Neural crest cell (in vitro differentiated cells): ENCODE measurements around the gene HLA-DRB1. TPM values are rescaled to one million over a fixed set of nuclear protein-coding genes. Genes with fewer than 3 reads are reported as not detected.
A peak's percentile ranks its signal among the peaks of the same experiment; 100 is the strongest.
"Not testable (repeated sequence)": the region's sequence is repeated elsewhere in the genome, so short reads cannot be mapped to it uniquely, and the experiment has no call there.

Source experiments
- DNase-seq: peaks from one replicate; pipeline ENCODE4 v3.0.0; 2021; ENCODE audit warnings: low read depth, mixed read lengths, low spot score
- H3K27ac Mint-ChIP-seq: one replicate; pipeline ENCODE4 v1.8.0; 2021; ENCODE audit warnings: mild to moderate bottlenecking, mixed read lengths; ENCODE audit not compliant: unreplicated experiment
- H3K27me3 Mint-ChIP-seq: 2 replicates; pipeline ENCODE4 v1.8.0; 2021; ENCODE audit warnings: low read depth, mild to moderate bottlenecking, mixed read lengths
- H3K36me3 Mint-ChIP-seq: 2 replicates; pipeline ENCODE4 v1.8.0; 2021; ENCODE audit warnings: low read depth, mild to moderate bottlenecking, mixed read lengths
- H3K4me1 Mint-ChIP-seq: 2 replicates; pipeline ENCODE4 v1.8.0; 2021; ENCODE audit warnings: mixed read lengths
- H3K4me3 Mint-ChIP-seq: one replicate; pipeline ENCODE4 v1.8.0; 2021; ENCODE audit warnings: mild to moderate bottlenecking, mixed read lengths
- H3K9me3 Mint-ChIP-seq: 2 replicates; pipeline ENCODE4 v1.8.0; 2021; ENCODE audit warnings: mixed read lengths
- total RNA-seq: library from RNA; stranded (reverse); gene quantifications from 2 replicates; pipeline ENCODE4 v1.2.1, GENCODE V29; 2021
- TF ChIP-seq, protein P1 (sequence below): fragments of 200-600 bp; sonication (generic); conservative IDR thresholded peaks from 2 replicates; pipeline ENCODE4 v1.5.0; 2021; ENCODE audit warnings: antibody characterized with exemption, mild to moderate bottlenecking

Gene HLA-DRB1
- total RNA-seq, 1 donor from 2014 or later = 0.84 TPM

DNA sequence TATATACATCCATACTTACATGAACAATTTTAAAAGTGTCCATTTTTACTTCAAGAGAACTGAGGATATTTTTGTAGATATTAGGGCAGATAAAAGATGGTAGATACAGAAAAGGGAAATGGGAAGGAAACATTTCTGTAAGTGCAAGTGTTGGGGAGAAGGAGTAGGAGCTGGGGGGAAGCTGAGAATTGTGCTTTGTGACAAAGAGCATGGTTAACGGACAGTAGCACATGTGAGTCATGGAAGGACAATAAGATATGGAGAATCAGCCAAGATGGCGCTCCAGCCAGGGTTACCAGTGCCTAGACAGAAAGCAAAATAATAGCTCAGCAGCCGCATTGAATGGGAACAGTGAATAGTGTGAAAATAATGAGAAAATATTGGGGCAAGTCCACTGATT is 12.7 kb upstream of the HLA-DRB1 start:
- Mint-ChIP-seq H3K36me3 (no peaks in the 10 kb centered on the region), H3K4me1 (no peaks in the 10 kb centered on the region), H3K9me3 (no peaks in the 10 kb centered on the region), H3K27ac (no peak overlapping the region), H3K27me3 (peaks cover 27% of the 10 kb centered on the region), H3K4me3 (no peak overlapping the region)
- no peak for DNase-seq
- TF ChIP-seq, protein P1, sequence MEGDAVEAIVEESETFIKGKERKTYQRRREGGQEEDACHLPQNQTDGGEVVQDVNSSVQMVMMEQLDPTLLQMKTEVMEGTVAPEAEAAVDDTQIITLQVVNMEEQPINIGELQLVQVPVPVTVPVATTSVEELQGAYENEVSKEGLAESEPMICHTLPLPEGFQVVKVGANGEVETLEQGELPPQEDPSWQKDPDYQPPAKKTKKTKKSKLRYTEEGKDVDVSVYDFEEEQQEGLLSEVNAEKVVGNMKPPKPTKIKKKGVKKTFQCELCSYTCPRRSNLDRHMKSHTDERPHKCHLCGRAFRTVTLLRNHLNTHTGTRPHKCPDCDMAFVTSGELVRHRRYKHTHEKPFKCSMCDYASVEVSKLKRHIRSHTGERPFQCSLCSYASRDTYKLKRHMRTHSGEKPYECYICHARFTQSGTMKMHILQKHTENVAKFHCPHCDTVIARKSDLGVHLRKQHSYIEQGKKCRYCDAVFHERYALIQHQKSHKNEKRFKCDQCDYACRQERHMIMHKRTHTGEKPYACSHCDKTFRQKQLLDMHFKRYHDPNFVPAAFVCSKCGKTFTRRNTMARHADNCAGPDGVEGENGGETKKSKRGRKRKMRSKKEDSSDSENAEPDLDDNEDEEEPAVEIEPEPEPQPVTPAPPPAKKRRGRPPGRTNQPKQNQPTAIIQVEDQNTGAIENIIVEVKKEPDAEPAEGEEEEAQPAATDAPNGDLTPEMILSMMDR = no peak

DNA sequence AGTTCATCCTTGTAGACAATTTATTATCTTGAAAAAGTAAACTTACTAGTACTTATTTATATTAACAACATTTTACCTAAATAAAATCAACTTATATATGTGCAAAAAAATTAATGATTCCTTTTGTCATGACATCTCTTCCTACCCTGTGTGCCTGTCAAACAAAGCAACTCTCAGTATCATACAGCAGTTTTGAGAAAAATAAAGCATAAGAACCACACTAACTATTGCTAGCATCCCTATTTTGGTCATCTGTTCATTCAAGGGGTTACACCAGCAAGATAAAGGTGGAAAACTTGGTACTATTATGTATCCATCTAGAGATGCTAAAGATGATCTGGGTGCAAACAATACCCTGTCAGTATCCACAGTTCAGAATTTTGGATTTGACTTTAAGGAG is 7.4 kb upstream of the HLA-DRB1 start:
- TF ChIP-seq, protein P1 = no peak
- Mint-ChIP-seq H3K9me3 (no peaks in the 10 kb centered on the region), H3K36me3 (peaks cover 4% of the 10 kb centered on the region)

DNA sequence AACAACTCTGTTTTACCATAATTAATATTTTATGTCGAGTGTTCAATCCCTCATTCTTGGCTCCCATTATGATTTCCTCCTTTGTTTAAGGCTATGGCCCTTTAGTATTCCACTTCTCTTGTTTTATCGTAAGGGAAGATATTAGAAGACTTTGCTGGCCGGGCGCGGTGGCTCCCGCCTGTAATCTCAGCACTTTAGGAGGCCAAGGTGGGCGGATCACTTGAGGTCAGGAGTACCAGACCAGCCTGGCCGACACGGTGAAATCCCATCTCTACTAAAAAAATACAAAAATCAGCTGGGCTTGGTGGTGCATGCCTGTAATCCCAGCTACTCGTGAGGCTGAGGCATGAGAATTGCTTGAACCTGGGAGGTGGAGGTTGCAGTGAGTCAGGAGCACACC is 1.1 kb upstream of the HLA-DRB1 start:
- H3K27me3 Mint-ChIP-seq = peaks cover 20% of the 10 kb centered on the region
- not testable (repeated sequence) for H3K4me1 Mint-ChIP-seq, H3K4me3 Mint-ChIP-seq

More for the DNA sequence above, 7.4 kb upstream of the HLA-DRB1 start:
- Mint-ChIP-seq H3K27me3 (peaks cover 6% of the 10 kb centered on the region), H3K27ac (no peak overlapping the region), H3K4me3 (no peak overlapping the region), H3K4me1 (no peaks in the 10 kb centered on the region)
- no peak for DNase-seq

DNA sequence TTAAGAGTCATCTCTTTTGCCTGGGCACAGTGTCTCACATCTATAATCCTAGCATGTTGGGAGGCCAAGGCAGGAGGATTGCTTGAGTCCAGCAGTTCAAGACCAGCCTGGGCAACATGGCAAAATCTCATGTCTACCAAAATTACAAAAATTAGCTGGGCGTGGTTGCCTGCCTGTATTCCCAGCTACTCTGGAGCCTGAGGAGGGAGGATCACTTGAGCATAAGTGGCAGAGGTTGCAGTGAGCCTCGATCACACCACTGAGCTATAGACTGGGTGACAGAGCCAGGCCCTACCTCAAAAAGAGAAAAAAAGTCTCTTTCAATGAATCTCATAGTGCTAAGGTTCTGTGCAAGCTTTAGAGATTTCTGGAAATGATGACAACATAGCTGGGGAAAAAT is 1.5 kb downstream of the HLA-DRB1 start:
- H3K27me3 Mint-ChIP-seq = peaks cover 44% of the 10 kb centered on the region
- DNase-seq = no peak
- no peak overlapping the region for H3K4me3 Mint-ChIP-seq
- peaks cover 11% of the 10 kb centered on the region for H3K4me1 Mint-ChIP-seq
- TF ChIP-seq, protein P1 = no peak
- H3K27ac Mint-ChIP-seq = no peak overlapping the region
- H3K9me3 Mint-ChIP-seq = no peaks in the 10 kb centered on the region
- no peaks in the 10 kb centered on the region for H3K36me3 Mint-ChIP-seq

More for the DNA sequence above, 1.1 kb upstream of the HLA-DRB1 start:
- not testable (repeated sequence) for H3K9me3 Mint-ChIP-seq, H3K36me3 Mint-ChIP-seq, H3K27ac Mint-ChIP-seq, DNase-seq

DNA sequence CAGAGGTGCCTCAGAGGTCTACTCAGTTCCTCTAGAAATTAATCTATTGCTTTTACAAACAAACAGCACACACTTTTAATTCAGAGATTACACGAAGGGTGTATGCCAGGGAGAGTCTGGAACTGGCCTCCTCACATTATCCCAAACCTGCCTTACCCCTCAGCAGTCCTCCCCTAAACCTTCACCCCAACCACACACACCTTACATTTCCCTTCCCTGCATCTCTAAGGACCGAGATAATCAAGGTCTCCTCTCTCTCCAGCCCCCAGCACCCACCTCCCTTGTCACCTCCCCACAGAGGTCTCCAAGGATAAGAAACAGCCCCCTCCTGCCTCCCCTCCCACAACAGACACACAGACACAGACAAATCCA is 6.1 kb downstream of the HLA-DRB1 start:
- Mint-ChIP-seq H3K9me3 (peaks cover 2% of the 10 kb centered on the region), H3K36me3 (no peaks in the 10 kb centered on the region), H3K4me3 (peak overlapping the region; percentile 85), H3K27ac (no peak overlapping the region), H3K4me1 (peaks cover 11% of the 10 kb centered on the region), H3K27me3 (peaks cover 55% of the 10 kb centered on the region)
- no peak for DNase-seq
- TF ChIP-seq, protein P1 = no peak

DNA sequence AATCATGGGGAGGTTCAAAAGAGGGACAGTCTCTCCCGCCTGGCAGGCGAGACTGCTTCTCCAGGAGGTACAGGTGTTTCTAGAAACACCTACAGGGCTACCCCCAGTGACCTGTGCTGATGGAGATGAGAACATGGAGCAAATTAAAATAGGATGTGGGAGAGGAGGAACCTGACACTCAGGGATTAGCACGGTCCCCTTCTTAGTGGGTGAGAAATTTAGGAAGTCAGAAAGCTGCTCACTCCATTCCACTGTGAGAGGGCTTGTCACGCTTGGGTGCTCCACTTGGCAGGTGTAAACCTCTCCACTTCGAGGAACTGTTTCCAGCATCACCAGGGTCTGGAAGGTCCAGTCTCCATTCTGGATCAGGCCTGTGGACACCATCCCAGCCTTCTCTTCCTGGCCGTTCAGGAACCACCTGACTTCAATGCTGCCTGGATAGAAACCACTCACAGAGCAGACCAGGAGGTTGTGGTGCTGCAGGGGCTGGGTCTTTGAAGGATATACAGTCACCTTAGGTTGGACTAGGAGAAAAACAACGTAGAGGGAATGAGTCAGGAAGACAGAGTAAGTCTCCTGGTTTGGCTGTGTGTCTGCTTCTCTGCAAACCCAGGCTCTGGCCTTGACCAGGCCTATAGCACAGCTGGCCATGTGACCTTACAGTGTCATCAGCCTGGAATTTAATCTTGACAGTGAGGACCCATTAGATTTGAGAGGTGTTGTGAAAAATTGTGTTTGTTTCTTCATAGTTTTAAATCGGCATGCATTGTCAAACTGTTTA is 8.1 kb downstream of the HLA-DRB1 start:
- Mint-ChIP-seq H3K4me1 (peaks cover 11% of the 10 kb centered on the region), H3K27ac (no peak overlapping the region), H3K36me3 (no peaks in the 10 kb centered on the region), H3K4me3 (no peak overlapping the region), H3K27me3 (peaks cover 47% of the 10 kb centered on the region), H3K9me3 (peaks cover 2% of the 10 kb centered on the region)
- TF ChIP-seq, protein P1 = no peak
- no peak for DNase-seq
